ENCODE data around the gene LSM14B.
"Not testable (repeated sequence)": the region's sequence is repeated elsewhere in the genome, so short reads cannot be mapped to it uniquely, and the experiment has no call there.

LSM14B gene

GRCh38 chr20:62147125-62147524 is 24.9 kb downstream of the LSM14B start:
- no peak for DNase-seq (ENCODE audit: low read depth)

DNA sequence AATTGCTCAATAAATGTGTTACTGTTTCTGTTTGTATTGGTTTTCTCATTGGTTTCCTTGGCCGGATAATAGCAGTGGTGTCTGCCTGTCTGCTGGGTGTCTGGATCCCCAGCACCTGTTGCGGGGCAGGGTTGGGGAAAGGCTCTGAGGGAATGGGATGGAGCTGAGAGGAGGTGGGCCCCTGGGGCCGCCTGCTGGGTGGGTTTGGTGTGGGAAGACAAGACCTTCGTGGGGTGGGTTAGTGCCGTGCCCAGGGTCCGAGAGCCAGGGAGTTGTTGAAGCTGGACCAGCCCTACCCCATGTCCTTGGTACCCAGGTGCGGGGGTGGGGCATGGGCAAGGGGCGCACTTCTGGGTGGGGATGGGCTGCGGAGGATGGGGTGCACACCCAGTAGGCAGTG is 25.3 kb downstream of the LSM14B start:
- no peak for DNase-seq (ENCODE audit: low read depth)

- not testable (repeated sequence) for DNase-seq (ENCODE audit: low read depth)
Measured at GRCh38 chr20:62148383-62148782, 26.1 kb downstream of the LSM14B start.

GRCh38 chr20:62148908-62149314 is 26.6 kb downstream of the LSM14B start:
- no peak for DNase-seq (ENCODE audit: low read depth)

GRCh38 chr20:62149532-62150309 is 27.4 kb downstream of the LSM14B start:
- peak; percentile 40 for DNase-seq (ENCODE audit: low read depth)

DNA sequence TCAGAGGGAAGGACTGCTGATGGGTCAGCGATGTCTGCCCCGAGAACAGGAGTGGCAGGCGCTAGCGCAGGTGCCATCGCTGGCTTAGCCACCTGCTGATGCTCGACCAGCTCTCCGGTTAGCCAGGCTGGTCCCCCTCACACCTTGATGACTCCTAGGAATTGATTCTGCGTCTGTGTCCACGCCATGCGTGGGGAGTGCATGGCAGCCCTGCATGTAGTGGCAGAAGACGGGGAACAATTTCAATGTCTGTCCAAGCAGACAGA is 28.0 kb downstream of the LSM14B start:
- DNase-seq (ENCODE audit: low read depth), result no peak

DNA sequence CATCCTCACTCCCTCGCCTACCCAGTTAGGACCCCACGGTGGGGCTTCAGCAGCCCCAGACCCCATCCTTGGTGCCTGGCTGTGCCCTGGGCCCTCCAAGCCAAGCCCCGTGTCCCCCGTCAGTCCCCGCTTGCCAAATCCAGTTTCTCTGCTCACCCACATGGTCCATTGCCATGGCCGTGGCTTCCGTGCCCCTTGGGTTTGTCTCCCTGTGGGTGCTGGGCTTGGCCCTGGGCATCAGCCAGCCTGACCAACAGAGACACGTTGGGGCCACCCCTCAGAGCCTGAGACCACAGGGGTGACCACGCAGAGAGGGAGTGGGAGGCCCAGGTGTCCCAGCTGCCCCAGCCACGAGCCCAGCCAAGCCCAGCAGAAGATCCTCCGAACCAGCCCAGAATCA is 28.9 kb downstream of the LSM14B start:
- no peak for DNase-seq (ENCODE audit: low read depth)

- DNase-seq (ENCODE audit: low read depth), result no peak
Measured at GRCh38 chr20:62151835-62152364, 29.6 kb downstream of the LSM14B start.

GRCh38 chr20:62155428-62156253 is 33.4 kb downstream of the LSM14B start:
- DNase-seq (ENCODE audit: low read depth), result peak; percentile 66

DNA sequence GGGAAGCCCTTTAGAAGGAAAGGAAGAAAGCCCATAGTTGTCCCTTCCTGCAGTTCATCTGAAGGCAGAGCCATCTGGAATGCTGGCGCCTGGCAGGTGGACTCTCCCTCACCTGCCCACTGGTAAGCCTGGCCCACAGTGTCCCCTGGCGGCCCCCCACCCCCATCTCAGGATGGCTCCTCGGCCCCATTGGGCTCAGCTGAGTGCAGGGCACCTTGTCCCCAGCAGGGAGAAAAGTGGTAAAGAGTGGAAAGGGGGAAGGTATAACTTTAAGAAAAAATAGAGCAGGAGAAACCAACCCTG is 33.9 kb downstream of the LSM14B start:
- DNase-seq (ENCODE audit: low read depth), result no peak

- peak; percentile 56 for DNase-seq (ENCODE audit: low read depth)
Measured at GRCh38 chr20:62156592-62157386, 34.5 kb downstream of the LSM14B start.

- DNase-seq (ENCODE audit: low read depth), result no peak
Measured at GRCh38 chr20:62157387-62158087, 35.3 kb downstream of the LSM14B start.

- DNase-seq (ENCODE audit: low read depth), result no peak
Measured at GRCh38 chr20:62158088-62158400, 35.8 kb downstream of the LSM14B start.

- DNase-seq (ENCODE audit: low read depth), result no peak
Measured at GRCh38 chr20:62158541-62158940, 36.3 kb downstream of the LSM14B start.

DNA sequence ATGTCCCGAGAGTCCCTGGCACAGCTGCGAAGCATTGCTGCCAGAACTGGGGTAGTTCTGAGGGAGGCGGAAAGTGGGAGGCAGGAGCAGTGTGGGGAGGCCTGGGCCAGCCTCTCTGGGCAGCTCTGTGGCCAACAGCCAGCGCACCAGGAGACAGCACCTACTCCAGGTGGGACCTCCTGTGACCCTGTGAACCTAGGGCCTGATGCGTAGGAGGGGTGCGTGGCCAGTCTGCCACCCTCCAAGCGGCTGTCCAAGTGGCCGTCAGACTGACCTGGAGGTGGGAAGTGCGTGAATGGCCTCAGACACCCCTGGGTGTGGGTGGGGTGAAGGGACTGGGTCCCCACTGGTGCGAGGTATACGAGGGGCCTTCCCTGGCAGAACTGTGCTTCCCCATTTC is 36.8 kb downstream of the LSM14B start:
- no peak for DNase-seq (ENCODE audit: low read depth)

DNA sequence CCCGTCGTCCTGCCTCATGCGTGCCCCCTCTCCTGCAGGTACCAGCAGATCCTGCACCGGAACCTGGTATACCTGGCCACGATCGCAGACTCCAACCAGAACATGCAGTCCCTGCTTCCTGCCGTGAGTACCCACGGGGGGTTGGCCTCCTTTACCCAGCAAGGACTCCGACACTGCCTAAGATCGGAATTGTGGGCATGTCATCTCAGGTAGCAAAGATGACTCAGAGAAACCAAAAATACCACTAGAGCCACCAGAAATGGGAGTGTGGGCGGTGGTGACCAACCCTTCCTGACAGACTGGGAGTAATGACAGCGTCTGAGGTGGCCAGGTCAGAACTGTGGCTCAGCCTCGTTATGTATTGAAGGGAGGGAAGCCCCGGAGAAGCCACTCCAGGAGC is 37.6 kb downstream of the LSM14B start:
- DNase-seq (ENCODE audit: low read depth), result peak; percentile 12

GRCh38 chr20:62160253-62160652 is 38.0 kb downstream of the LSM14B start:
- no peak for DNase-seq (ENCODE audit: low read depth)

DNA sequence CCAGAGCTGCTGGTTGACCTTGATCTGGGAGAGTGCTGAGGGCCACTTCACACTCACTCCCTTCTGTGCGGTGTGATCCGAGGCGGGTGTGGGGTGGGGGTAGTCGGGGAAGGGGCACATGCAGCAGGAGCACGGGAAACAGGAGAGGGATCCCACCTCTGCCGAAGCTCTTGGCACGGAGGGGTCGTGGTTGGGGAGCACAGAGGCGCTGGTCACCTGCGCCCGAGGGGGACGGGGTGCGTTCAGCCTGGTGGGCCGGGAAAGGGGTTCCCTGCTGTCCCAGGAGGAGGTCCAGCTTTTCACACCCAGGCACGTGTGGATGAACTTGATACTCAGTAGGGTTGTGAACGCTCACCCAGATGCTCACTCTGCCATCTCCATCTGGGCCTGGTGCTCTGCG is 38.6 kb downstream of the LSM14B start:
- no peak for DNase-seq (ENCODE audit: low read depth)

GRCh38 chr20:62161347-62161746 is 39.1 kb downstream of the LSM14B start:
- DNase-seq (ENCODE audit: low read depth), result peak; percentile 23

DNA sequence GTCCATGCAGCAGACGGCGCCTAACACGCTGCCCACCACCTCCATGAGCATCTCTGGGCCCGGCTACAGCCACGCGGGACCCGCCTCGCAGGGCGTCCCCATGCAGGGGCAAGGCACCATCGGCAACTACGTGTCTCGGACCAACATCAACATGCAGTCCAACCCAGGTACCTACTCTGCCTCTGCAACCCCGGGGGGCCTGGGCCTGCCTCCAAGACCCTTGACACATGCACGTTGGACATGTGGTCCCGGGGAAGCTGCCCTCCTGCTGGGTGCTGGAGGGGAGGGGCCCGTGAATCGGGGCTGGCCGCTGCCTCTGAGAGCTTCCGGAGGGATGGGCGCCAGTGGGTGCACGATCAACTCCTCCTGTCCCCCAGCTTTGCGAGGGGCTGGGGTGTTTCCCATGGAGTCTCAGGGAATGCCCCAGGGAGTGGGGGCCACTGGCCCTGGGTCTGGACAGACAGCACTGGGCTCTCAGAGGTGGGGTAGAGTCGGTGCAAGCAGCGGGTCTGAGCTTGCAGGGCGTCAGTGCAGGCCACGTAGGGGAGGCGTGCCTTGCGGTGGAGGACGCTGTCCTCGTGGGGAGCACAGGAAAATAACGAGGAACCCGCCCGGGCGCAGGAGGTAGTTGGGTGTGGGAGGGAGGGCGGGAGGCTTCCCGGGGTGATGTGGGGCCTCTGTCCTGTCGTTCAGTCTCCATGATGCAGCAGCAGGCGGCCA is 40.6 kb downstream of the LSM14B start:
- no peak for DNase-seq (ENCODE audit: low read depth)

GRCh38 chr20:62163485-62163865 is 41.2 kb downstream of the LSM14B start:
- no peak for DNase-seq (ENCODE audit: low read depth)

Data from EH (cell line).